Measurements from ENCODE around the gene PTPRT. TPM values are rescaled to one million over a fixed set of nuclear protein-coding genes. Genes with fewer than 3 reads are reported as not detected.

PTPRT gene
- total and polyA plus RNA-seq, 12 donors: 0.05 to 0.34 (median 0.16) TPM; not detected in 1

DNA sequence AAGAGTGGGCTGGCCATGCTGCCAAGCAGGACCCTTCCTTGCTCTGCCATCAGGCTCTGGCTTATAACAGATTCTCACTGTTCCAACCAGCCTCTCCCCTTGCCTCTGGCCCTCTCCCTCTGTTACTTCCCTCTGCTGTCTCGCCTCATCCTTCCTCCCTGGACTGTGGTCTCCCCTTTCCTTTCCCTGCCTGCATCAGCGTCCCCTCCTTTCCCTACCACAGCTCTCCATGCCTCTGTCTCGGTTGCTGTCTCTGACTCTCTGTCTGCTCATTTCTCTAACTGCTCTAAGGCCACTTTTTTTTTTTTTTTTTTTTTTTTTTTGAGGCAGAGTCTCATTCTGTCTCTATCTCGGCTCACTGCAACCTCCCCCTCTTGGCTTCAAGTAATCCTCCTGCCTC is 173.4 kb downstream of the PTPRT start:
- no peak for TF ChIP-seq POLR2A (IDR thresholded peaks at IDR 0.05)
- TF ChIP-seq, protein P1, sequence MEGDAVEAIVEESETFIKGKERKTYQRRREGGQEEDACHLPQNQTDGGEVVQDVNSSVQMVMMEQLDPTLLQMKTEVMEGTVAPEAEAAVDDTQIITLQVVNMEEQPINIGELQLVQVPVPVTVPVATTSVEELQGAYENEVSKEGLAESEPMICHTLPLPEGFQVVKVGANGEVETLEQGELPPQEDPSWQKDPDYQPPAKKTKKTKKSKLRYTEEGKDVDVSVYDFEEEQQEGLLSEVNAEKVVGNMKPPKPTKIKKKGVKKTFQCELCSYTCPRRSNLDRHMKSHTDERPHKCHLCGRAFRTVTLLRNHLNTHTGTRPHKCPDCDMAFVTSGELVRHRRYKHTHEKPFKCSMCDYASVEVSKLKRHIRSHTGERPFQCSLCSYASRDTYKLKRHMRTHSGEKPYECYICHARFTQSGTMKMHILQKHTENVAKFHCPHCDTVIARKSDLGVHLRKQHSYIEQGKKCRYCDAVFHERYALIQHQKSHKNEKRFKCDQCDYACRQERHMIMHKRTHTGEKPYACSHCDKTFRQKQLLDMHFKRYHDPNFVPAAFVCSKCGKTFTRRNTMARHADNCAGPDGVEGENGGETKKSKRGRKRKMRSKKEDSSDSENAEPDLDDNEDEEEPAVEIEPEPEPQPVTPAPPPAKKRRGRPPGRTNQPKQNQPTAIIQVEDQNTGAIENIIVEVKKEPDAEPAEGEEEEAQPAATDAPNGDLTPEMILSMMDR (IDR thresholded peaks at IDR 0.05): no peak
- intact Hi-C loops (cut with DNase I): no loop called here
- no peak overlapping the region for H3K27ac ChIP-seq
- DNase-seq: no peak
- H3K4me1 ChIP-seq (replicated peaks in 1 of 2): no peaks in the 10 kb centered on the region
- no peaks in the 10 kb centered on the region for H3K27me3 ChIP-seq
- 47 to 62% (median 56%) methylated on average over 4 of the region's 4 CpGs for WGBS, 4 donors
- H3K4me3 ChIP-seq: no peak overlapping the region
- no peaks in the 10 kb centered on the region for H3K36me3 ChIP-seq (replicated peaks in 1 of 2)
- no peaks in the 10 kb centered on the region for H3K9me3 ChIP-seq (replicated peaks in 1 of 3)

DNA sequence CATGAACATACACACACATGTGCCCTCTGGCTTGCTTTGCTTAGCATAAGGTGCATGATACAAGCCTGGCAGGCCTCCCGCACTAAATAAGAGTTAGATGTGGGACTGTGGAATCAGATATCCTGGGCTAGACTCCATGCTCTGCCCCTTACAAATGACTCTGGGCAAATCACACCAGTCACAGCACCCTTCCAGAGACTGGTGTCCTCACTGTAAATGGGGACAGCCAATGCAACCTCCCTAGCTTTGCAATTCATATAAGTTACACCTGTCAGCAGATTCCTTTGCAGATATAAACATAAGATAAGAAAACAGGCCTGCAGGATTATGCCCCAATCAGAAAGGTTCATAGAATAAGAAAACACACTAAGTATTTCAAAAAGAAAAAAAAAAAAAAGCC is 174.1 kb downstream of the PTPRT start:
- TF ChIP-seq, protein P1 (IDR thresholded peaks at IDR 0.05): no peak
- TF ChIP-seq POLR2A (IDR thresholded peaks at IDR 0.05): no peak
- Histone ChIP-seq H3K27ac (no peak overlapping the region), H3K27me3 (no peaks in the 10 kb centered on the region), H3K4me1 (replicated peaks in 1 of 2) (no peaks in the 10 kb centered on the region), H3K9me3 (replicated peaks in 1 of 3) (no peaks in the 10 kb centered on the region), H3K36me3 (replicated peaks in 1 of 2) (no peaks in the 10 kb centered on the region), H3K4me3 (no peak overlapping the region)
- WGBS, 4 donors: 58 to 90% (median 80%) methylated on average over 1 of the region's 1 CpG
- intact Hi-C loops (cut with DNase I): no loop called here
- no peak for DNase-seq

GRCh38 chr20:43014206-43014605 is 175.5 kb downstream of the PTPRT start:
- Histone ChIP-seq H3K4me1 (replicated peaks in 1 of 2) (no peaks in the 10 kb centered on the region), H3K27ac (no peak overlapping the region), H3K27me3 (no peaks in the 10 kb centered on the region), H3K36me3 (replicated peaks in 1 of 2) (no peaks in the 10 kb centered on the region), H3K4me3 (no peak overlapping the region), H3K9me3 (replicated peaks in 1 of 3) (no peaks in the 10 kb centered on the region)
- 62 to 74% (median 68%) methylated on average over 6 of the region's 6 CpGs for WGBS, 4 donors
- TF ChIP-seq, protein P1 (IDR thresholded peaks at IDR 0.05): no peak
- TF ChIP-seq POLR2A (IDR thresholded peaks at IDR 0.05): no peak
- intact Hi-C loops (cut with DNase I): no loop called here
- DNase-seq: no peak

- H3K27ac ChIP-seq: no peak overlapping the region
- 80 to 84% (median 81%) methylated on average over 3 of the region's 3 CpGs for WGBS, 4 donors
- no peaks in the 10 kb centered on the region for H3K9me3 ChIP-seq (replicated peaks in 1 of 3)
- no peak overlapping the region for H3K4me3 ChIP-seq
- intact Hi-C loops (cut with DNase I): no loop called here
- no peaks in the 10 kb centered on the region for H3K4me1 ChIP-seq (replicated peaks in 1 of 2)
- DNase-seq: no peak
- TF ChIP-seq, protein P1 (IDR thresholded peaks at IDR 0.05): no peak
- no peak for TF ChIP-seq POLR2A (IDR thresholded peaks at IDR 0.05)
- no peaks in the 10 kb centered on the region for H3K27me3 ChIP-seq
- H3K36me3 ChIP-seq (replicated peaks in 1 of 2): no peaks in the 10 kb centered on the region
Measured at GRCh38 chr20:43011491-43011890, 178.2 kb downstream of the PTPRT start.
